Suppressor macrophage treated with lipopolysaccharide for 1 hour (primary cell): Measurements from ENCODE around the gene DOCK4.
A peak's percentile ranks its signal among the peaks of the same experiment; 100 is the strongest.

Experiments
- DNase-seq, 3 donors: peaks; one replicate each; pipeline ENCODE4 v3.0.0-alpha.2; 2020 to 2022

Gene DOCK4

DNA sequence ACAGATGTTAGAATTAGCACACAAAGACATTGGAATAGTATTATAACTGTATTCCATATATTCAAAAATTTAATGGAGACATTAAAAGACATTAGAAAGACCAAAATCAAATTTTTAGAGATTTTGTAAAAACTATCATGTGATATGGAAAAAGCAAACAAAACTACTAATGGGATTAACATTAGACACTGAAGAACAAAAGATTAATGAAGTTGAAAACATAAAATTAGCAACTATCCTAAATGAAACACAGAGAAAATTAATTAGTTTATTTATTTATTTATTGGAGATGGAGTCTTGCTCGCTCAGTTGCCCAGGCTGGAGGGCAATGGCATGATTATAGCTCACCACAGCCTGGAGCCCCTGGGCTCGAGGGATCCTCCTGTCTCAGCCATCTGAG lies 158.8 kb downstream of the DOCK4 start:
- no peak for DNase-seq

- no peak for DNase-seq
Observed at GRCh38 chr7:112045222-112045621, 161.0 kb downstream of the DOCK4 start.

- DNase-seq, result no peak
Observed at GRCh38 chr7:112042631-112043030, 163.6 kb downstream of the DOCK4 start.

DNA sequence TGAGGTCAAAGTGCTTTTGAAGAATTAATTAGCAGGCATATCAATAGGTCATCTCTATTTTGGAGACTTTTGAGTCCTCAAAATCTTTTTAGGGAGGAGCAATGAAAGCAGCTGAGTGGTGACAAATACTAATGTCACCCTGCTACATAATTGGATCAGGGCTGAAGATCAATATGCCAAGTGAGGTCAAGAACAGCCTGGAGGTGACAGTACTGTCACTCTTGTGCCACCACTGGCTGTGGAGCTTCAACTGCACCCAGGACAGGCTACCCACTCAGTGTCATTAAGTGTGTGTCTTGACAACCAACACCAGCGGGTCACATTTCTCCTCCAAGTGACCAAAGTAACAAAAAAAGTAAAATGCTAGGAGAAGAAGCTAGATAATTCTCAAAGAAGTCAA lies 167.8 kb downstream of the DOCK4 start:
- no peak for DNase-seq

DNA sequence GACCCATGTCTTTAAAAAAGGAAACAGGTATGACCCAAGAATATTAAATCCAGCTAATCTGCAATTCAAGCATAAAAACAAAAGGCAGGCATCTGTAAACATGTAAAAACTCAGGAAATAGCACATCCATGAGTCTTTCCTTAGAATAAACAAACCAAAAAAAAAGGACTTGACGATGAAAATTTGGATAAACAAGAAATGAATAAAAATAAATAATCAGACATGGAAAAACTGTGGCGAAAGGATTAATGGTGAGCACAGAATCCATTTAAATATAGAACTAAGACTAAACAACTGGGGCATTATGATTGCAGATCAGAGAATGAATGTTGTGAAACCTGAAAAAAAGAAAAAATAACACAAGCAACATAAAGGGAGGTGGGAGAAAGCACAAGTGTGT lies 170.1 kb downstream of the DOCK4 start:
- no peak for DNase-seq

DNA sequence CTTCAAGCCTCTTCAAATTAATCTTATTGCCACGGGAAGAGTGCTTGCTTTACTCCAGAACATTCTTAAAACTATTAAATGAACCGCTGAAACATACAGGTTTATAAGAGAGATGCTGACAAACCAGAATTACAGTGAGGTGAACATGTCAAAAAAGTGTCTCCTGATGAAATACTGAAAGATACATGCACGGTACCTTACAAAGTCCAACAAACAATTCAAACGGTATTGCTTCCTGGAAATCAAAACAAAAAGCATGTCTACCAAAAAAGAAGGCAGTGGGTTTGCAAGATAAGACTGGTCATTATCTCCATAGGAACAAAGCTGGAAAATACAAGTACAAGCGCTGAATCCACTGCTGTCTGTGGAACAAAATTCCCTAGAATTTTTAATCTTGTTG lies 174.5 kb downstream of the DOCK4 start:
- DNase-seq, result no peak

- DNase-seq, result no peak
Observed at GRCh38 chr7:112025556-112025955, 180.6 kb downstream of the DOCK4 start.

GRCh38 chr7:112023786-112024185 lies 182.4 kb downstream of the DOCK4 start:
- no peak for DNase-seq

DNA sequence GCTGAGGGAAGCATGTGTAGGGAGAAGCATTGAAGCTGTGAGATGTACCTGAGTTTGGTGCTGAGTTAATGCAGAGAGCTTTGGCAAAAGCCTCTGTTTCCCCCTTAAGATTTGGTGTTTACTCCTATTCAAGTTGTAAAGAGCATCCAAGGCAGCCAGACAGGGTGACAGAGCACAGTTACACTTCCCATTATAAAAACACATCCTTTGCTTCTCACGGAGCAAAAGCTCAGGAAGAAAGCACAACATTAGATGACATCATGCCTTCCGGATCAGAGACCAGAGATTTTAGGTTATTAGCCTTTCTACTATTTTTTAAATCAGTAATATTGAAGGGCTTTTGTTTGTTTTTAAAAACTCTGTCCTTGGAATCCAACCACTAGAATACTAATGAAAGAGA lies 182.9 kb downstream of the DOCK4 start:
- no peak for DNase-seq

DNA sequence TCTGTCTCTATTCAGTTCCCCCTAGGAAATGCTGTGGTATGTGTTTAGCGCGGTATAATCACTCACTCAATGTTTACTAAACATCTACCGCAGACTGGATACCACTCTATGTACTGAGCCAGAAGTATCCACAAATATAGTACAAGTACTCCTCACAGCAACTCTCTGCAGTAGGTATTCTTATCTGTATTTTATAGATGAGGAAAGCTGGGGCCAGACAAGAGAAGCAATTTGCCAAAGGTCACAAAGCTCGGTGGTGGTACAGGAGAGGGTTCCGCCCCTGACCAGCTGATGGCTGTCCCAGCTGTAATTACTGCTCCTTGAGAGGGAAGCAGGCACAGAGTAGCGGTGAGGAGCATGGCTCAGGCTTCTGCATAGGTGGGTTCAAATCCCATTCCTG lies 184.1 kb downstream of the DOCK4 start:
- no peak for DNase-seq

- DNase-seq, result no peak
Observed at GRCh38 chr7:112021379-112022044, 184.7 kb downstream of the DOCK4 start.

DNA sequence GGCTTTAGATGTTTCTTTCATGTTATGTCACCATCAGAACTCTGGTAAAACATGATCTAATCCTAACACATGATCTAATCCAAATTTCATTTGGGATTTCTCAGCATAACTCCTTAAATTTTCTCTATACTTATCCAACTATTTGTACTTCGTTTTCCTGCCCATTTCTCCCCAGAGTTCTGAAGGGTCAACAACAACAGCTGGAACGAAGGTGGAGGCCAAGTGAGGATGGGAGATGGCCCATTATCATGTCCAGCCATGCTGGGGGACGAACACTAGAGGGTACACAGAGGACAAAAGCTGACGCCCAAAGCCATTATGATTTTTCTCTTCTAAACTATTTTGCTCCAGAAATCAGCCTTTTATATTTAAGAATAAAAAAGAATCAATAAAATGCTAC lies 185.4 kb downstream of the DOCK4 start:
- no peak for DNase-seq

GRCh38 chr7:112019932-112020331 lies 186.3 kb downstream of the DOCK4 start:
- DNase-seq, result no peak

GRCh38 chr7:112018305-112019030 lies 187.7 kb downstream of the DOCK4 start:
- DNase-seq, result no peak

DNA sequence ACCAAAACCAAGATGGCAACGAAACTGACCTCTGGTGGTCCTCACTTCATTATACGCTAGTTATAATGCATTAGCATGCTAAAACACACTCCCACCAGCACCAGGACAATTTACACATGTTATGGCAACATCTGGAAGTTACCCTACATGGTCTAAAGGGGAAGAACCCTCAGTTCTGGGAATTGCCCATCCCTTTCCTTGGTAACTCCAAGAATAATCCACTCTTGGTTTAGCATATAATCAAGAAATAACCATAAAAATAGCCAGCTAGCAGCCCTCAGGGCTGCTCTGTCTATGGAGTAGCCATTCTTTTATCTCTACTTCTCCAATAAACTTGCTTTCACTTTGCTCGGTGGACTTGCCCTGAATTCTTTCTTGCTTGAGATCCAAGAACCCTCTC lies 191.1 kb downstream of the DOCK4 start:
- peak; percentile 69 to 81 (median 70) for DNase-seq

DNA sequence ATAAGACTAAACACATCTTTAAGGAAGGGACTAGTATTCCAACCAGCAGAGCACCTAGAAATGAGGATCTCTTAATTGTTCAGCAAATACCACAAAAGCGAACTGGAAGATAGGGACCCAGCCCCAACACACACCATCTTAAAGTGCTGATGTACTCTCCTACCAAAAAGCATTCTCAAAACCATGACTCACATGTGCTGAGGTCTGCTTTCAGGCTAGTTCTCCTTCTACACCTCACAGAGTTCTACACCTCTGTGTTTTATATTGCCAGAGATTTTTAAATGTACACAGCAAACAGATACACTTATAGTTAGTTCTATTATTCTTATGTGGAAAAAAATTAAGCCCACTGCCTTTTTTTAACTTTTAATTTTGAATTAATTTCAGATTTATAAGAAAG lies 191.9 kb downstream of the DOCK4 start:
- DNase-seq, result peak in 1 of 3 donors; percentile 35

DNA sequence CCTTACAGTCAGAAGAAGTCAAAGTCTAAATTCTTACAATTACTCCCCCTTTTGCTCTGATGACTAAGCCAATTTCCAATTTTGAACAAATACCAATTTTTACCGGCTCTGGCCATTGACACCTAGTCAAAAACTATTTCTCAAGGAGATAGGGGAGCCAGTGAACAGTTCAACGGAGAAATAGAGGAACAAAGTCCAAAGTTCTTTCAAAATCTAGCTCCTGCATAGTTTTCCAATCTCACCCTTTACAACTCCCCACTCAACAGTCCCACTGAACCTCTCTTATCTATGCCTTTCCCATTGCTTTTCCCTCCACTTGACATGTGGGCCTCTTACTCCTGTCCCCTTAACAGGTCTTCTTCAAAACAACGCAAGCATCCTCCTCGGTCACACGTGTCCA lies 192.9 kb downstream of the DOCK4 start:
- DNase-seq, result no peak

GRCh38 chr7:112012242-112012641 lies 194.0 kb downstream of the DOCK4 start:
- DNase-seq, result no peak

DNA sequence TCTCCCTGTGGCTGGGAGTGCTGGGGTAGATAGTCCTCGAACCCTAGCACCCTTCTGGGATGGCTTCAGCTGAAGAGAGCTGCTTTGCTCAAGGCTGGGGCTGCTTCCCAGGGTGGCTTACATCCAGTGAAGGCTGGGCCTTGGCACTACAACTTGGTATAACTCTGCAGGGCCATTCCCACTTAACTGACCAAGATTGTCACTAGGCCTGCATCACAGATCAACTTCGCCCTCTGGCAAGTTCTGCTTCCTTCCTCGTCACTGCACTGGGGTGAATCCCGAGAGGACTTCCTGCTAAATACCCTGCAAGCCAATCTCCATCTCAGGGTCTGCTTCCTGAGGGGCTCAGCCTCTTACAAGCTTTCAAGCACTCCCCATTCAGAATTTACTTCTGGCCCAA lies 195.2 kb downstream of the DOCK4 start:
- DNase-seq, result peak; percentile 53 to 59 (median 54)

DNA sequence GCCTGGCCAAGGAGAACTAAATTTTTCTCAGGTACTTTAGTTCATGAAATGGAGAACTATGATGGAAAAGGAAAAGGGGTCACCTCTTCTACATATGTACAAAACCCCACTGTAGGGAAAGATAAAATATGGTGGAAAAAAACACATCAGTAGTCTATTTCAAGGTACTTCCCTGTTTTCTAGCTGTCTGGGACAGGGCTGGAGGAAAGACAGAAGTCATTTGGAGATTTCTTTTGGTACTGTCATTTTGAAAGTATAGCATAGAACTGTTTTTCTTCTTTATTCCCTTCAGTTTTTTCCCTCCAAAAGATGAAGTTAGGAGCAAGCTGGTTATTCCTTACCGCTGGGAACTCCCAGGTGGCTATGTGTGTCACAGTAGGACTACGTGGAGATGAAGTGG lies 196.1 kb downstream of the DOCK4 start:
- DNase-seq, result peak in 2 of 3 donors; percentile 35 to 51

DNA sequence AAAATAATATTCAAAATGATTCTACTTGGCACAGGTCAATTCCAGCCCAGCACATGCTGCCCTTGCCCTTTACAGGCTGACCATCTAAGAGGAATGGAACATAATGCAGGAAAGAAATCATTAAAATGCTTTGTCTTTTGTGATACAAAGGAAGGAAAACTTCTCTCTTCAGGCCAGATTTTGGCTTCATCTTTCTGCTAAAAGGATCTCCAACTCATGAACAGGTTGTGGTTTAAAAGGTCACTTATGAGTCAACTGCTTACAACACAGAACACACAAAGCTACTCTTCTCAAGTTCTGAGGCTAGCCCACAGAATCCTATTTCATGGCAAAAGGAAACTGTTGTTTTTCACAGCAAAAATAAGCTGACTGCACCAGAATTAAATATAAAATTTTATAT lies 197.1 kb downstream of the DOCK4 start:
- DNase-seq, result peak; percentile 34 to 75 (median 65)

DNA sequence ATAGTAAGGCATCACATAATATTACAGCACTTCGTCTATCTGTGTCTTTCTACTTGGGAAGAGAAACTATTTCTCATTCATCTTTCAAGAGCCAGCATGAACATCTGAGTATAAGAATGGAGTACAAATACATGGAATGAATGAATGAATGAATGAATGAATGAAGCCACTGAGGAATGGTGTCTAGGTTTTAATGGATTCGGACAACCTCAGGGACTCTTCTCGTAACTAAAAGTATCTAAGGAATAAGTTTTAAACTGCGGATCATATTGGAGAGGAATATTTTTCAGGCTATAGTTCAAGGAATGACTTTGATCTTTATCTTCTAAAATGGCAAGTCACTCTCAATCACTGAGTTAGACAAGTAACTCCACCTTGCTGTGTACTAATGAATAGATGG lies 199.0 kb downstream of the DOCK4 start:
- DNase-seq, result no peak

DNA sequence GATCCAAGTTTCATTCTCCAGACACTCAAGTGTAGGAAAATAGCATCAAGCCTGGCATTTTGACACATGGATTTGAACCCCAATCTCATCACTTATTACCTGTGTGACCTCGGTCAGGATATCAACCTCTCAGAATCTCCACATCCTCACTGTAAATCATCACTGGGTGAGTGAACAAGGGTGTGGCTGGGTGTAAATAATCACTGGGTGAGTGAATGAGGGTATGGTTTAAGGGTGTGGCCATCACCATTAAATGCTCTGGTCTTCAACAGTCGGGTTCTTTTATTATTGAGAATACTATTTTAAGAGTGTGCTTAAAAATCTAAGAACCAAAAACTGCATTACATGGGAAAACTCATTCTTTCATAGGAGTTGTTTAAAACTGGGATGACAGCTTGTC lies 200.1 kb downstream of the DOCK4 start:
- DNase-seq, result no peak

DNA sequence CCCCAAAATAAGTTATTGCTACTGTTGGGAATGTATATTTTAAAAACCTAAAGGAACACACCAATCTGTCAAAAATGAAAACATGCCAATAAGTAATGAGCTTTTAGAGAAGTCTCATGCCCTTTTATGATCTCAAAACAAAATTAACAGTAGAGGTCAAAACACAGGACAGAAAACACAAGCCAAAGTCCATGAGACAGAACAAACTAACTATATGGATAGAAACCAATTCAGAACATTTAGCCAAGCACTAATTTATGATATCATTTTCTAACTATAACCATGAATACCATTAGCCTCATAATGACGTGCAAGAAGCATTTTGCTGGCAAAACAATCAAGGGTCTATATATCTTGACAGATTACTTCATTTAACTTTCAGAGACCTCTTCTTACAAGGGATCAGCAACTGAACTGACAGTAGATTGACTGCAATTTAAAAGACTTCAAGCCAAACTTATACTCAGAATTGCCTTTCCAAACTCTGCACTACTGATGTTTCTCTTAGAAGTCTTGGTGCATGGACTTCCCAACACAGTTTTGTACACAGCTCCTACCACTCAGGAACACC lies 200.9 kb downstream of the DOCK4 start:
- DNase-seq, result no peak
